Endometrial microvascular endothelial cells (primary cell): Measurements from ENCODE around the gene BRF1. TPM values are rescaled to one million over a fixed set of nuclear protein-coding genes. Genes with fewer than 3 reads are reported as not detected.

Source experiments
- in situ Hi-C: cut with HindIII; loops from 2 replicates; pipeline ENCODE4 v1.10.0; 2017; ENCODE audit warnings: low sequenced_read_pairs, low pct_unique_long_range_greater_than_20kb; ENCODE audit errors: inconsistent ontology term
- total RNA-seq: library from RNA; depleted of rRNA; stranded (reverse); fragments of >200 nt; gene quantifications from one replicate; pipeline ENCODE4 v1.2.3, GENCODE V29; 2015; ENCODE audit errors: inconsistent ontology term

Gene BRF1
- total RNA-seq, 1 donor from 2014 or later = 32.7 TPM

DNA sequence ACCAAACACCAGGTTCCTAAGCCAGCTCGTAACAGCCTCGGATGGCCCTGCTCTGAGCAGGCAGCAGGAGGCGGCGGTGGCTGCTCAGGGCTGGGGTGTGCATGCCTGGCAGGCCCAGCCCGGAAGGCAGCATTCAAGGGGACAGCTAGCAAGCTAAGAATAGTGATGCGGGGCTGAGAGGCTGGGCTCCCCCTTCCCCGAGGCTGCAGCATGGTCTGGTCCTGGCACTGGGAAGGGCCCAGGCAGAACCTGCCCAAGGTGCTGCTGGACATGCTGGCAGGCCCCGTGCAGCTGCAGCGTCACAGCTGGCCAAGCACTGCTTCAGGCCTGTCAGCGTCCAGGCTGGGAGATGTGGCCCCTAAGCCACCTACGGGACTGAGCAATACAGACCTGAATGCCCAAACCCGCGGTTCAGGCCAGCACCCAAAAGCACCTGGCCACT, 93.3 kb downstream of the BRF1 start:
- in situ Hi-C loops = no loop called here

GRCh38 chr14:105206873-105207272, 93.9 kb downstream of the BRF1 start:
- in situ Hi-C loops = no loop called here

- in situ Hi-C loops = no loop called here
Measured at GRCh38 chr14:105205673-105206208, 95.1 kb downstream of the BRF1 start.

DNA sequence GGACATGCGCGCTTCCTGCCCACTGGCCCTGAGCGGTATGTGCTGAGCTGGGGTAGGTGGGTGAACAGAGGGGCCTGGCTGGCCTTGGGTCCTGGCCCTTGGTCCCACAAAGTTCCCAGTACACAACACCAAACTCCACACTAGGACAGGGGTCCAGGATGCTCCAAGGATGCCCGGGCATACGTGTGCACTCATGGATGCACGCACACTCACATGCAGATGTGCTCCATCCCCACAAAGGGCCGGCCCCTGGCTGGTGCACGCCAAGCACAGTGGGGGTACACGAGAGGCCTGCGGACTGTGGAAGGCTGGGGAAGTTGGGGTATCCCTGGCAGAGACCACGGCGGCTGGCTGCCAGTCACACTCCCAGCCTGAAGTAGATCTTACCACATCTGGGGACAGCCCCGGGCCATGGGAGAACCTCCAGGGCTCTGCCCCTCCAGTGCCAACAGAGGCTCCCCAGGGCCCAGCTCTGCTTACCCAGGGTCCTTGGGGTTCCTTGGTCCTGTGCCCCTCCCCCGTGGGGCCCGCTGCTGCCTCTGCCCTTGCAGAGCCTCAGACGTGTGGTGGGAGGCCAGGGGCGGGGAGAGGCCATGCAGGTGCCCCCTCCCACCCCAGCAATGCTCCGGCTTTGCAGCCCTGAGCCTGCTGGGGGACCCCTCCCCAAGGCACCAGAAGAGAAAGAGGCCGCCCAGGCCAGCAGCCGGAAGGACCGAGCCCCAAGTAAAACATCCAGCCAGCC, 95.7 kb downstream of the BRF1 start:
- in situ Hi-C loops = no loop called here

DNA sequence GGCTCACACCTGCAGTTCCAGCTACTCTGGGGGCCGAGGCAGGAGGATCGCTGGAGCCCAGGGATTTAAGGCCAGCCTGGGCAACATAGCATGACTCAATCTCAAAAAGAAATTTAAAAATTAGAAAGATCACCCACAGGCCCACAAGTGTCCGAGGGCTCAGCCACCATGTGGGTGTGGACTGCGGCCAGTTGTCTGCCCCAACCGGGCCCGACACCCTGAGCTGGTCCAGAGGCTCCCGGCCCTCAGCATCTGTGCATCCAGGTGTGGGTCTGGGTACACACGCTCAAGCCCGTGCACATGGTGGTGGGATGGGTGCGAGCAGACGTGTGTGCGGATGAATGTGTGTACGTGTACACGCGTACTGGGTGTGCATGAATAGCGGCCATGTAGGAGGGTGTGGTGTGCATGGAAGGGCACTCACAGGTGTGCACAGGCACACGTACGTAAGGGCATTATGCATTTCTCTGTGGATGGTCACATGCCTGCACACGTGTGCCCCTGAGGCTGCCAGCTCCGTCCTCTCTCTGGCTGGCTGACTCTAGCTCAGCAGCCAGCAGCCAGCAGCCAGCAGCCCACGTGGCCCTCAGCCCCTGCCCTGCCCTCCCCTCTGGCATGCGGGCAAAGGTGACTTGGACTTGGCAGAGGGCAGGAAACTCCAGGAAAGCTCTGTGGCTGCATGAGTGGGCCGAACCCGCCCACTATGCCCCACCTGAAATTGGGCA, 96.4 kb downstream of the BRF1 start:
- in situ Hi-C loops = no loop called here

GRCh38 chr14:105203701-105204100, 97.1 kb downstream of the BRF1 start:
- in situ Hi-C loops = no loop called here

DNA sequence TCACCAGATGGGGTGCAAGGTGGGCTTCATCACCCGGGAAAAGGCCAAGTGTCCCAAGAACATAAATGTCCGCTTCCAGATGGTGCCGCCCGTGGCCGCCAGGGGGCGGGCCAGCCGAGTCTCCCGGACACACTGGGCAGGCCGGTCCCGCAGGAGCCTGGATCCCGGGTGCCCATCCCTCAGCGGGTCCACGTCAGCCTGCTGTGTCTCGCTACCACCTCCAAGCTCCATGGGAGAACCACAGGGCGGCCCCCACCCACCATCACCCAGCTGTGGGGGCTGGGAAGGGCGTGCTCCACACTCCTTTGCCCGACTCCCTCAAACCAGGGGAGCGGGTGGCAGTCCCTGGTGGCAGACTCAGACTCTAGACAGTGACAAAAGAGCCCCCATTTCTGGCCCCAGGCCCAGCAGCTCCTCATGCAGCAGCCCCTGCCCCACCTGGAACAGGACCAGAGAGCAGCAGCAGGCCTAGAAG, 97.7 kb downstream of the BRF1 start:
- in situ Hi-C loops = no loop called here

DNA sequence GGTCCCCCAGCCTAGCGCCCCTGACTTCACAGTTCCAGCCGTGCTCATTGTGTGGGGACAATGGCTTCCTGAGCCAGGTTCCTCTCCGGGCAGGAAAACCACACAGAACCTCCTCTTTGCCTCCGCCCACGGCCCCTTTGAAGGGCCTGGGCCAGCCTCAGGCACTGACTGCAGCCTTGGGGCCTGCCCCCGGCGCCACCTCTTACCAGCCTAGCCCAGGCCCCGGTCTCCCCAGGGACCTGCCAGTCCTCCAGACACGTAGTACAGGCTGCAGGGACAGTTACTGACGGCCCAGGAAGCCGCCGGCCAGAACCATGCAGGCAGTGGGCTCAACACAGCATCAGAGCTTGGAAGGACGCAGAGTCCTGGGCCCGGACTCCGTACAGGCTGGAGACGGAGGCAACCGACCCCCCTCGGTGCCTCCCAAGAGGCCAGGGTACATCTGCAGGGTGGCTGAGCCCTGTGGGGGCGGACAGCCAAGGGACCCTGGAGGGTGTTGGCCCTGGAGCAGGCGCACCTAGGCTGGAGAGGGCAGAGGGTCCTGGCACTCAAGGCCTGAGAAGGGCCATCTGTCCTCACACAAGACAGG, 98.8 kb downstream of the BRF1 start:
- in situ Hi-C loops = no loop called here

DNA sequence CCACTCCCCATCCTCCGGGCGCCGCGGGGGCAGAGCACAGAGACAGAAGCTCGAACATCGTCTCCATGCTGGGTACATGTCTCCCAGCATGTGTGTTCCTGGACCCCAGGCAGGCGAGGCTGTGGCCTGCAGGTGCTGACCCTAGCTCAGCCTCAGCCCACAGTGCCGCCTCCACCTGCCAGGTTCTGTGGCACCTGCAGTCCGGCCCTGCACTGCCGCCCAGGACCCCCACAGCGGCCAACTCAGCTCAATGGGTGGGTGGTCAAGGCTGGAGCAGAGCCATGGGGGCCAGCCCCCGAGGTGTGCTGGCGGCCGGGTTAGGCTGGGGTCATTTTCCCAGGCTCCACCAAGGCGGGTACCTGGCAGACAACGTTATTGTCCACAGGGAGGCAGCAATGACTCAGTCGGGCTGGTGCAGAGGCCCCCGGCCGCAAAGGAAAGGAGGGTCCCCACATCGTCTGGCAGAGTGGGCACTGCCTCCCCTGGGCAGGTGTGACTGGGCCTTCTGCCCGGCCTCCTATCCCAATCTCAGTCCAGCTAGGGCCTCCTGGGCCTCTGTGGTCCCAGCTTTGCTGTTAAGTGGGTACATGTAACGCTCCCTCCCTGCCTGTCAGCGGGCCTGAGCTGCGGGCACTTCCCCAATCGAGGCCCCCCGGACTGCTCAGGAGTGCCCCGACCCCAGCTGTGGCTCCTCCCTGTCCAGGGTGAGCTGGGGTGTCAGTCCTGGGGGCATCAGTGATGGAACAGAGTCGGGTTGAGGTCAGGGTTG, 99.5 kb downstream of the BRF1 start:
- in situ Hi-C loops = no loop called here

- in situ Hi-C loops = no loop called here
Measured at GRCh38 chr14:105200641-105201040, 100.2 kb downstream of the BRF1 start.

- in situ Hi-C loops = no loop called here
Measured at GRCh38 chr14:105200074-105200473, 100.7 kb downstream of the BRF1 start.

GRCh38 chr14:105199093-105199492, 101.7 kb downstream of the BRF1 start:
- in situ Hi-C loops = no loop called here

DNA sequence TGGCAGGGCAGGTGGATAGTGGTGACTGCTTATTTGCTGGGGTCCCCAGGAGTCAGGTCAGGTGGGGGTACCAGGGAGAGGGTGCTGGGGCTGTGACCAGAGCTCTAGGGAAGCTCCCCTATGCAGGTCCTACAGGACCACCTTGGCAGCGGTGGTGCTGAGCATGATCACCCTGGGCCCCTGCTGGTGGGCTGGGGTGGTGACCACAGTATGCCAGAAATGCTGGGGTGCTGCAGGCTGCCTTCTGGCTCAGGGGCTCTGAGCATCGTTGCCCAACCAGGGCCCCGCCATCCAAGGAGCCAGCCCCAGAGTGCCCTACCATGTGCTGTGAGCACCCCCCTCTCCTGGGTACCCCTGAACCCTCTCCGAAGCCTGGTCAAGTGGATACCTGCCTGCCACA, 102.2 kb downstream of the BRF1 start:
- in situ Hi-C loops = no loop called here

- in situ Hi-C loops = no loop called here
Measured at GRCh38 chr14:105197211-105197641, 103.6 kb downstream of the BRF1 start.

DNA sequence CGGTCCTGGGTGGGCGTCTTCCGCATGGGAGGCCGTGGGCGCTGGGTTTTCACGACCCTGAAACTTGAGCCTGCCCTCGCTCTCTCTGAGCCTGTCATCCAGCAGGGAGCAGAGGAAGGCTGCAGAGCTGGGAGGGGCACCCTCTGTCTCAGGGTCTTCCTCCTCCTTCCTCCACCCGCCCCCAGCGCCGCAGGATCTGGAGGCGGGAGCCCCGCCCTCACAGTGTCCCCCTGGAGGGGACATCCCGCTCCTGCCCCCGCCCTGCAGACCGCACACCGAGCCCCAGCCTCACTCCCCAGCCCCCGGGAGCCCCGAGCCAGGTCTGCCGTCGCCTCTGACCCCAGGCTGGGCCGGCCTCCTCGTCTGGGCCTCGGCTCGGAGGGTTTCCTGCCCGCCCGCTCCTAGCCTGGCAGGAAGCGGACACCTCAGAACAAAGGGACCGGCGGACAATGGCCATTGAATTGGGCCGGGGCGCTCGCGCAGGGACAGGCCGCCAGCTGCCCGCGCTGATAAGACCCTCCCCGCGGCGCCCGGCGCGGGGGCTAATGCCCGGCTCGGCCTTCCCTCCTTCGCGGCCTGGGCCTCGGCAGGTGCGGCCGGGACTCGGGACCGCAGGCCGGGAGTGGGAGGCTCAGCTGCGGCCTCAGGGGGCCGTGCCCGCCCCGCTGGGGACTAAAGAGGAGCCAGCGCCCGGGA, 104.4 kb downstream of the BRF1 start:
- in situ Hi-C loops = no loop called here

- in situ Hi-C loops = no loop called here
Measured at GRCh38 chr14:105195522-105196264, 105.1 kb downstream of the BRF1 start.

DNA sequence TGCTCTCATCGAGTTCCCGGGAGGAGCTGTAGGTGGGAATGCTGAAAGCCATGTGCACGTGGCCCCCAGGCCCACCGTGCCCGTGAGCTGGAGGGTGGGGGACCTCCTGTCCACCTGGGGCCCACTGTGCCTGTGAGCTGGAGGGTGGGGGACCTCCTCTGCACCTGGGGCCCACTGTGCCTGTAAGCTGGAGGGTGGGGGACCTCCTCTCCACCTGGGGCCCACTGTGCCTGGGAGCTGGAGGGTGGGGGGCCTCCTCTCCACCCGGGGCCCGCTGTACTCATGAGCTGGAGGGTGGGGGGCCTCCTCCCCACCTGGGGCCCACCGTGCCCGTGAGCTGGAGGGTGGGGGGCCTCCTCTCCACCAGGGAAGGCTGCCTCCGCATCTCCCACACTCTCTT, 105.8 kb downstream of the BRF1 start:
- in situ Hi-C loops = no loop called here
